ENCODE results near the gene MKI67.
"Not testable (repeated sequence)": the region's sequence is repeated elsewhere in the genome, so short reads cannot be mapped to it uniquely, and the experiment has no call there.

Gene MKI67

GRCh38 chr10:128149267-128150014 lies 23.2 kb upstream of the MKI67 start:
- no peak overlapping the region for H3K4me3 ChIP-seq (ENCODE audit: low read length in 2 of 2)
- no peak overlapping the region for H3K27ac ChIP-seq (ENCODE audit: low read depth in 2 of 2, low read length in 2 of 2)
- no peaks in the 10 kb centered on the region for H3K9me3 ChIP-seq (ENCODE audit: control insufficient read depth in 2 of 2, low read length in 2 of 2)
- H3K4me1 ChIP-seq (ENCODE audit: control insufficient read depth in 2 of 2, insufficient read depth in 2 of 2, low read length in 2 of 2), result peaks cover 3% of the 10 kb centered on the region in 2 donors
- H3K9ac ChIP-seq (ENCODE audit: low read depth in 1 of 2, low read length in 2 of 2), result no peak overlapping the region
- no peaks in the 10 kb centered on the region for H3K36me3 ChIP-seq (ENCODE audit: control insufficient read depth in 2 of 2, insufficient read depth in 2 of 2, low read length in 2 of 2)
- H3K27me3 ChIP-seq (ENCODE audit: control insufficient read depth in 2 of 2, insufficient read depth in 2 of 2, low read length in 2 of 2), result peaks cover 2 to 5% of the 10 kb centered on the region in 2 donors

GRCh38 chr10:128147669-128148068 lies 21.4 kb upstream of the MKI67 start:
- Histone ChIP-seq H3K9ac (ENCODE audit: low read depth in 1 of 2, low read length in 2 of 2) (no peak overlapping the region), H3K4me3 (ENCODE audit: low read length in 2 of 2) (no peak overlapping the region), H3K27me3 (ENCODE audit: control insufficient read depth in 2 of 2, insufficient read depth in 2 of 2, low read length in 2 of 2) (peaks cover 0 to 5% of the 10 kb centered on the region in 2 donors), H3K4me1 (ENCODE audit: control insufficient read depth in 2 of 2, insufficient read depth in 2 of 2, low read length in 2 of 2) (peaks cover 3% of the 10 kb centered on the region in 2 donors), H3K9me3 (ENCODE audit: control insufficient read depth in 2 of 2, low read length in 2 of 2) (no peaks in the 10 kb centered on the region), H3K36me3 (ENCODE audit: control insufficient read depth in 2 of 2, insufficient read depth in 2 of 2, low read length in 2 of 2) (no peaks in the 10 kb centered on the region), H3K27ac (ENCODE audit: low read depth in 2 of 2, low read length in 2 of 2) (no peak overlapping the region)

DNA sequence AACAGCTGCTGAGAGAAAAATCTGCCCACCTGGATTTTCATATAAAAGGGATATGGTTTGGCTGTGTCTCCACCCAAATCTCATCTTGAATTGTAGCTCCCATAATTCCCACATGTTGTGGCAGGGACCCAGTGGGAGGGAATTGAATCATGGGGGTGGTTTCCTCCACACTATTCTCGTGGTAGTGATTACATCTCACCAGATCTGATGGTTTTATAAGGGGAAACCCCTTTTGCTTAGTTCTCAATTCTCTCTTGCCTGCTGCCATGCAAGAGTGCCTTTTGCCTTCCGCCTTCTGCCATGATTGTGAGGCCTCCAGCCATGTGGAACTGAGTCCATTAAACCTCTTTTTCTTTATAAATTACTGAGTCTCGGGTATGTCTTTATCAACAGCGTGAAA lies 20.8 kb upstream of the MKI67 start:
- Histone ChIP-seq H3K9ac (ENCODE audit: low read depth in 1 of 2, low read length in 2 of 2) (no peak overlapping the region), H3K9me3 (ENCODE audit: control insufficient read depth in 2 of 2, low read length in 2 of 2) (no peaks in the 10 kb centered on the region), H3K4me3 (ENCODE audit: low read length in 2 of 2) (no peak overlapping the region), H3K27ac (ENCODE audit: low read depth in 2 of 2, low read length in 2 of 2) (no peak overlapping the region), H3K27me3 (ENCODE audit: control insufficient read depth in 2 of 2, insufficient read depth in 2 of 2, low read length in 2 of 2) (peaks cover 0 to 5% of the 10 kb centered on the region in 2 donors), H3K4me1 (ENCODE audit: control insufficient read depth in 2 of 2, insufficient read depth in 2 of 2, low read length in 2 of 2) (peaks cover 3% of the 10 kb centered on the region in 2 donors), H3K36me3 (ENCODE audit: control insufficient read depth in 2 of 2, insufficient read depth in 2 of 2, low read length in 2 of 2) (no peaks in the 10 kb centered on the region)

DNA sequence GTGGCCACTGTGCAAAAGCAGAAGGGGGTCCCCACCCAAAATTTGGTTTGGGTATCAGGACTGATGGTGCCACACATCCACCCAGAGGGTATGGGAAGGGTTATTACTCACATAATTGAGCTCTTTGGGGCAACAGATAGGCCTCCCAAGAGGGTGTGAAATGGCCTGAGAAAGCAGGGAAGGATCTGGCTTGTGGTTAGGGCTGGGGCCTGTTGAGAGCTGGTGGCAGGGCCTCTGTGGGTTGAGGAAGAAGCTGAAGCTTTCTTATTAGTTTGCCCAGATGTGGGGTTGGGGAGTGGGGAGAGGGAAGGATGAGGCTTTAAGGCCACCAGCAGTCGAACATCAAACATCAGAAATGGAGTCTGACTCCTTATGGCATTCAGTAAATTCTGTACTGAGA lies 18.3 kb upstream of the MKI67 start:
- Histone ChIP-seq H3K9ac (ENCODE audit: low read depth in 1 of 2, low read length in 2 of 2) (no peak overlapping the region), H3K4me3 (ENCODE audit: low read length in 2 of 2) (no peak overlapping the region), H3K27ac (ENCODE audit: low read depth in 2 of 2, low read length in 2 of 2) (no peak overlapping the region), H3K4me1 (ENCODE audit: control insufficient read depth in 2 of 2, insufficient read depth in 2 of 2, low read length in 2 of 2) (no peaks in the 10 kb centered on the region), H3K27me3 (ENCODE audit: control insufficient read depth in 2 of 2, insufficient read depth in 2 of 2, low read length in 2 of 2) (peaks cover 0 to 5% of the 10 kb centered on the region in 2 donors), H3K36me3 (ENCODE audit: control insufficient read depth in 2 of 2, insufficient read depth in 2 of 2, low read length in 2 of 2) (no peaks in the 10 kb centered on the region), H3K9me3 (ENCODE audit: control insufficient read depth in 2 of 2, low read length in 2 of 2) (no peaks in the 10 kb centered on the region)

GRCh38 chr10:128143531-128143930 lies 17.3 kb upstream of the MKI67 start:
- no peak overlapping the region for H3K9ac ChIP-seq (ENCODE audit: low read depth in 1 of 2, low read length in 2 of 2)
- H3K36me3 ChIP-seq (ENCODE audit: control insufficient read depth in 2 of 2, insufficient read depth in 2 of 2, low read length in 2 of 2), result no peaks in the 10 kb centered on the region
- H3K27ac ChIP-seq (ENCODE audit: low read depth in 2 of 2, low read length in 2 of 2), result no peak overlapping the region
- no peaks in the 10 kb centered on the region for H3K4me1 ChIP-seq (ENCODE audit: control insufficient read depth in 2 of 2, insufficient read depth in 2 of 2, low read length in 2 of 2)
- H3K9me3 ChIP-seq (ENCODE audit: control insufficient read depth in 2 of 2, low read length in 2 of 2), result no peaks in the 10 kb centered on the region
- H3K4me3 ChIP-seq (ENCODE audit: low read length in 2 of 2), result no peak overlapping the region
- no peaks in the 10 kb centered on the region for H3K27me3 ChIP-seq (ENCODE audit: control insufficient read depth in 2 of 2, insufficient read depth in 2 of 2, low read length in 2 of 2)

DNA sequence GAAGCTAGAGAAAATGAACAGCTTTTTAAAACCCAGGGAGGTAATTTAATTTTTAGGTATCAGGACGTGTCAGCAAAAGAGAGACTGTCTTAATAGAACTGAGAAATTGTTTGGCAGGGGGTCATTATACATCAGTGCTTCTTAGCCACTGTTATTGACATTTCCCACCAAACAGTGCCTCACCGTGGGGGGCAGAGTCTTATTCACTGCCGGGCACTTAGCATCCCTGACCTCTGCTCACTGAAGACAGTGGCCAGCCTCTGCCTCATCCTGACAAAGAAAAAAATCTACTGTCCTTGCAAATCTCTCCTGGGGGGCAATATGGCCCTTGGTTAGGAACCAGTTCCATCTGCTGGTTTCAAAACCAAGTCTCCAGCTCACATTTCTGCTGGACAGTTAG lies 14.2 kb upstream of the MKI67 start:
- no peak overlapping the region for H3K4me3 ChIP-seq (ENCODE audit: low read length in 2 of 2)
- no peaks in the 10 kb centered on the region for H3K9me3 ChIP-seq (ENCODE audit: control insufficient read depth in 2 of 2, low read length in 2 of 2)
- H3K9ac ChIP-seq (ENCODE audit: low read depth in 1 of 2, low read length in 2 of 2), result no peak overlapping the region
- no peak overlapping the region for H3K27ac ChIP-seq (ENCODE audit: low read depth in 2 of 2, low read length in 2 of 2)
- H3K4me1 ChIP-seq (ENCODE audit: control insufficient read depth in 2 of 2, insufficient read depth in 2 of 2, low read length in 2 of 2), result no peaks in the 10 kb centered on the region
- H3K36me3 ChIP-seq (ENCODE audit: control insufficient read depth in 2 of 2, insufficient read depth in 2 of 2, low read length in 2 of 2), result no peaks in the 10 kb centered on the region
- no peaks in the 10 kb centered on the region for H3K27me3 ChIP-seq (ENCODE audit: control insufficient read depth in 2 of 2, insufficient read depth in 2 of 2, low read length in 2 of 2)

DNA sequence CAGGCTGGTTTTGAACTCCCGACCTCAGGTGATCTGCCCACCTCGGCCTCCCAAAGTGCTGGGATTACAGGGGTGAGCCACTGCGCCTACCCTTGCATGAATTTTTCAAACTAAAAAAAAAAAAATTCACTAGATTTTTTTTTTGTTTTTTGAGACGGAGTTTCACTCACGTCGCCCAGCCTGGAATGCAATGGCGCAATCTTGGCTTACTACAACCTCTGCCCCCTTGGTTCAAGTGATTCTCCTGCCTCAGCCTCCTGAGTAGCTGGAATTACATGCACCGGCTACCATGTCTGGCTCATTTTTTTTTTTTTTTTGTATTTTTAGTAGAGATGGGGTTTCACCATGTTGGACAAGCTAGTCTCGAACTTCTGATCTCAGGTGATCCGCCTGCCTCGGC lies 12.2 kb upstream of the MKI67 start:
- H3K27ac ChIP-seq (ENCODE audit: low read depth in 2 of 2, low read length in 2 of 2); H3K27me3 ChIP-seq (ENCODE audit: control insufficient read depth in 2 of 2, insufficient read depth in 2 of 2, low read length in 2 of 2); H3K9me3 ChIP-seq (ENCODE audit: control insufficient read depth in 2 of 2, low read length in 2 of 2); H3K4me3 ChIP-seq (ENCODE audit: low read length in 2 of 2); H3K9ac ChIP-seq (ENCODE audit: low read depth in 1 of 2, low read length in 2 of 2); H3K4me1 ChIP-seq (ENCODE audit: control insufficient read depth in 2 of 2, insufficient read depth in 2 of 2, low read length in 2 of 2); H3K36me3 ChIP-seq (ENCODE audit: control insufficient read depth in 2 of 2, insufficient read depth in 2 of 2, low read length in 2 of 2): not testable (repeated sequence)

DNA sequence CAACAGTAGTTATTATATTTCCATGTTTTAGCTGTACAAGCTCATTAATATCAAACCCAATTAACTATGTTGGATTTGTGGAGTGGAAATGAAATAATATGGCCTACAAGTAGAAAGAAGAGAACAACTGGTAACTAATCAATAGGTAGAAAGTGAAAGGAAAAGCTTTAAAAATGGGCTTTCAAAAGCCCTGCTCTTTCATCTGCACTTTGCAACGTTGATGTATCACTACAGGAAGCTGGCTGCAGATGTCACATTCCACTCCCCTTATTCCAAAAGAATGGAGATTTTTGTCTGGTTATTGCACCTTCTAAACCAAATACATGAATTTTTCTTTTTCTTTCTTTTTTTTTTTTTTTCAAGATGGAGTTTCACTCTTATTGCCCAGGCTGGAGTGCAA lies 11.7 kb upstream of the MKI67 start:
- Histone ChIP-seq H3K27ac (ENCODE audit: low read depth in 2 of 2, low read length in 2 of 2) (no peak overlapping the region), H3K36me3 (ENCODE audit: control insufficient read depth in 2 of 2, insufficient read depth in 2 of 2, low read length in 2 of 2) (no peaks in the 10 kb centered on the region), H3K4me3 (ENCODE audit: low read length in 2 of 2) (no peak overlapping the region), H3K4me1 (ENCODE audit: control insufficient read depth in 2 of 2, insufficient read depth in 2 of 2, low read length in 2 of 2) (no peaks in the 10 kb centered on the region), H3K27me3 (ENCODE audit: control insufficient read depth in 2 of 2, insufficient read depth in 2 of 2, low read length in 2 of 2) (no peaks in the 10 kb centered on the region), H3K9ac (ENCODE audit: low read depth in 1 of 2, low read length in 2 of 2) (no peak overlapping the region), H3K9me3 (ENCODE audit: control insufficient read depth in 2 of 2, low read length in 2 of 2) (no peaks in the 10 kb centered on the region)

GRCh38 chr10:128130051-128130450 lies 3.8 kb upstream of the MKI67 start:
- H3K4me1 ChIP-seq (ENCODE audit: control insufficient read depth in 2 of 2, insufficient read depth in 2 of 2, low read length in 2 of 2), result peaks cover 3 to 8% of the 10 kb centered on the region in 2 donors
- no peaks in the 10 kb centered on the region for H3K36me3 ChIP-seq (ENCODE audit: control insufficient read depth in 2 of 2, insufficient read depth in 2 of 2, low read length in 2 of 2)
- no peaks in the 10 kb centered on the region for H3K9me3 ChIP-seq (ENCODE audit: control insufficient read depth in 2 of 2, low read length in 2 of 2)
- no peak overlapping the region for H3K4me3 ChIP-seq (ENCODE audit: low read length in 2 of 2)
- no peaks in the 10 kb centered on the region for H3K27me3 ChIP-seq (ENCODE audit: control insufficient read depth in 2 of 2, insufficient read depth in 2 of 2, low read length in 2 of 2)
- H3K9ac ChIP-seq (ENCODE audit: low read depth in 1 of 2, low read length in 2 of 2), result no peak overlapping the region
- no peak overlapping the region for H3K27ac ChIP-seq (ENCODE audit: low read depth in 2 of 2, low read length in 2 of 2)

DNA sequence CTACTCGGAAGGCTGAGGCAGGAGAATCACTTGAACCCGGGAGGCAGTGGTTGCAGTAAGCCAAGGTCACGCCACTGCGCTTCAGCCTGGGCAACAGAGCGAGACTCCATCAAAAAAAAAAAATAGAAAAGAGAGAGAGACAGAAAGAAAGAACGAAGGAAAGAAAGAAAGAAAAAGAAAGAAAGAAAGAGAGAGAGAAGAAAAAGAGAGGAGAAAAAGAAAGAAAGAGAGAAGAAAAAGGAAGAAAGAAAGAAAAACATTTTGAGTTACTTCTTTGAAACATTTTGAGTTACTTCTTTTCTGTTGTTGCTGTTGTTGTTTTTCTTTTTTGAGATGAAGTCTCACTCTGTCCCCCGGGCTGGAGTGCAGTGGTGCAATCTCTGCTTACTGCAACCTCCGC lies 2.4 kb upstream of the MKI67 start:
- Histone ChIP-seq H3K36me3 (ENCODE audit: control insufficient read depth in 2 of 2, insufficient read depth in 2 of 2, low read length in 2 of 2) (no peaks in the 10 kb centered on the region), H3K27ac (ENCODE audit: low read depth in 2 of 2, low read length in 2 of 2) (no peak overlapping the region), H3K9ac (ENCODE audit: low read depth in 1 of 2, low read length in 2 of 2) (no peak overlapping the region), H3K4me3 (ENCODE audit: low read length in 2 of 2) (no peak overlapping the region), H3K4me1 (ENCODE audit: control insufficient read depth in 2 of 2, insufficient read depth in 2 of 2, low read length in 2 of 2) (peaks cover 9 to 11% of the 10 kb centered on the region in 2 donors), H3K9me3 (ENCODE audit: control insufficient read depth in 2 of 2, low read length in 2 of 2) (no peaks in the 10 kb centered on the region), H3K27me3 (ENCODE audit: control insufficient read depth in 2 of 2, insufficient read depth in 2 of 2, low read length in 2 of 2) (no peaks in the 10 kb centered on the region)
